Articular chondrocyte of knee joint (primary cell): ENCODE data around the gene CCNDBP1. TPM values are rescaled to one million over a fixed set of nuclear protein-coding genes. Genes with fewer than 3 reads are reported as not detected.

Experiments used
- total RNA-seq: library from RNA; depleted of rRNA; stranded (reverse); fragments of >200 nt; gene quantifications from 2 replicates; pipeline ENCODE4 v1.2.3, GENCODE V29; 2012

Gene CCNDBP1, protein sequence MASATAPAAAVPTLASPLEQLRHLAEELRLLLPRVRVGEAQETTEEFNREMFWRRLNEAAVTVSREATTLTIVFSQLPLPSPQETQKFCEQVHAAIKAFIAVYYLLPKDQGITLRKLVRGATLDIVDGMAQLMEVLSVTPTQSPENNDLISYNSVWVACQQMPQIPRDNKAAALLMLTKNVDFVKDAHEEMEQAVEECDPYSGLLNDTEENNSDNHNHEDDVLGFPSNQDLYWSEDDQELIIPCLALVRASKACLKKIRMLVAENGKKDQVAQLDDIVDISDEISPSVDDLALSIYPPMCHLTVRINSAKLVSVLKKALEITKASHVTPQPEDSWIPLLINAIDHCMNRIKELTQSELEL
- 51.5 and 53.8 TPM in 2 replicates for total RNA-seq

DNA sequence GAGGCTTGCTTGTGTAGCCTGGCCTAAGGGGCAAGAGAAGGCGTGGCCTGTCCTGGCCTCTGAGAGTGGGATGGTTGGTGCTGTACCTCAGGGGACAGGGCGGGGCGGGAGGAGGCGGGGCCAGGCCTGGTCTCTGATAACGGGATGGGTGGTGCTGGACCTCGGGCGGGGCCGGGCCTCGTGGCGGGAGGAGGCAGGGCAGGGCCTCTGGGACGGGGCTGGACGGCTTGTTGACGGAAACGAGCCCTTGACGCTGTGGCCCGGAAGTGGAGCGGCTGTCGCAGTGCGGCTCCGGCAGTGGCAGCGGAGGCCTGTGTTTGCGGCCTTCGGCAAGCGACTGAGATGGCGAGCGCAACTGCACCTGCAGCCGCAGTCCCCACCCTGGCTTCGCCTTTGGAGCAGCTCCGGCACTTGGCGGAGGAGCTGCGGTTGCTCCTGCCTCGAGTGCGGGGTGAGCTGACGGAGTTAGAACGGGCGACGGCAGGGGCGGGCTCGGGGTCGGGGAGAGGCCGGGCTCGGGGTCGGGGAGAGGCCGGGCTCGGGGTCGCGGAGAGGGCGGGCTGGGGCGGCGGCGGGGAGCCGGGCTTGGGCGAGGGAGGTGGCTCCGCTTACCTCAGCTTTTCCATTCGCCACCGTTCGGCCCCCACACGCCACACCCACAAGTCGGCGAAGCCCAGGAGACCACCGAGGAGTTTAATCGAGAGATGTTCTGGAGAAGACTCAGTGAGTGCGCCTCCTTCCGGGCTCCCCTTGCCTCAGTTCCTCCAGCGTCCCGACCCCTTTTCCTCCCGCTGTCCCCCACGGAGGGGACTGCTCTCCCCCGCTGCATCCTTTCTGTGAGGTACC is at the start of gene CCNDBP1:
Gene CCNDBP1, plus strand, starts transcription at position 247 of the 846 bp plus-strand sequence. Its CDS starts 96 bp downstream, at position 343.

DNA sequence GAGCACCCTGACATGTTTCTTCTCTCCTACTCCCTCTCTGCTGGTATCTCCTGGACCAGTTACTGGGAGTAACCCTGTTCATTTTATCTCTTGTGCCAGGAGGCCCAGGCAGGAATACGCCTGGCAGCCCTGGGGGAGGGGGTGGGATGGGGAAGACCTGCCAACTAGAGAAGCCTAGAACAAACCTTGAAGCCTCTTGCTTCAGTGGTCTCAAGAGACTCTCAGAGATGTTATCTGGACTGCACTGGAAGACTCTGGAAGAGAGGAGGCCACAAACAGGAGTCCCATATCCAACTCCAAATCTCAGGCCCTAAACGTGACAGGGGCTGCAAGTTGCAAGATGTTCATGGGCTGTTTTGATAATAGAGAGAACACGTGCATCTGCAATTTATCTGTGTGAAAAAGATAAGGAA is 35.8 kb downstream of the CCNDBP1 start, which contains the start of gene EPB42:
Gene EPB42, minus strand, starts transcription at position 28 of the 413 bp plus-strand sequence. CDS start 193 bp downstream, outside the sequence.

Other genes with a start within 250 kb of the CCNDBP1 start
- 43.9 and 44.9 TPM in 2 replicates for gene UBR1, start 79.4 kb upstream of the CCNDBP1 start, total RNA-seq
- 19.2 and 21.0 TPM in 2 replicates for gene TMEM62, start 51.8 kb upstream of the CCNDBP1 start, total RNA-seq
- not detected in 2 replicates for gene EPB42, start 35.6 kb downstream of the CCNDBP1 start, total RNA-seq
- gene TGM5, start 81.5 kb downstream of the CCNDBP1 start, total RNA-seq = 0.22 and 0.78 TPM in 2 replicates
- not detected in 2 replicates for gene TGM7, start 116.9 kb downstream of the CCNDBP1 start, total RNA-seq
- 7.8 and 8.0 TPM in 2 replicates for gene LCMT2, start 145.2 kb downstream of the CCNDBP1 start, total RNA-seq
- gene ZSCAN29, start 185.6 kb downstream of the CCNDBP1 start, total RNA-seq = 21.0 and 24.9 TPM in 2 replicates
- 7.6 and 10.5 TPM in 2 replicates for gene TUBGCP4, start 185.7 kb downstream of the CCNDBP1 start, total RNA-seq